Activated CD4-positive, alpha-beta T cell treated with anti-CD3 and anti-CD28 coated beads for 4 hours (primary cell): Measurements from ENCODE around the gene SPTLC3.

Source experiments
- DNase-seq, 2 donors: peaks; one replicate each; pipeline ENCODE4 v3.0.0-alpha.2; 2020

Gene SPTLC3

GRCh38 chr20:13102237-13102636, 93.5 kb downstream of the SPTLC3 start:
- DNase-seq: no peak

- no peak for DNase-seq
Observed at GRCh38 chr20:13102694-13103093, 93.9 kb downstream of the SPTLC3 start.

- no peak for DNase-seq
Observed at GRCh38 chr20:13105039-13105438, 96.3 kb downstream of the SPTLC3 start.

- no peak for DNase-seq
Observed at GRCh38 chr20:13105864-13106457, 97.2 kb downstream of the SPTLC3 start.

DNA sequence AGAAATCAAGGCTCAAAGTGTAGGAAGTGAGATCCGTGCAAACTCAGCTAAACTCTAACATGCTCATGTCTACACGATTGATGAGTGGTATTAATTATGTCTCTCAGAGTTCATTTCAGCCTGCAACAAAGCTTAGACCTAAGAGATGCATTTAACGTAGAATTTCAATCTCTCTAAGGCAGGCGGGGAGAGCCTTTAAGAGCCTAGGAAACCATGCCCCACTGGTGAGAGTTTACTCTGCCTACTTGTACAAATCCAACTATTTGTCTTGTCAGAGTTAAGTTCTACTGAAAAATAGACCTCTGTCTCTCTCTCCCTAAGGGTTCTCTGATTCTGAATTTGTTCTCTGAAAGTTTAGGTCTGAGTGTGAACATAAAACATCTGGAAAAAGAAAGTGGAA, 100.9 kb downstream of the SPTLC3 start:
- DNase-seq: no peak

DNA sequence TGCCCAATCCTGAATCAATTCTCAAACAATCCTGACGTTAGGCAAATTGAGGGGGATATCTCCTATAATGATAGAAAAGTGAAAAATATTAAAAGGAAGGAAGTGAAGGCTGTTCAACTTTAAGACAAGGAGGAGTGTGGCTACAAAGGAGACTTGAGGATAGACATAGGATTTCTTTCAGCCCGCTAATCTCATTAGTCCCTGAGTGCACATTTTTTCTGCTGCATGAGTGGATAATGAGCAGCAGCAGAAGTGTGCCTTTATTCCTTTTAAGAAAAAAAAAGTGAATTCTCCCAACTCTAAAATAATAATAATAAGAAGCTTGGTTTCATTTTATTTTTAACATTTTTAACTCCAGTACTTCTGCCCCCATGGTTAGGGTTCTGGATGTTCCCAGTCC, 102.0 kb downstream of the SPTLC3 start:
- DNase-seq: no peak

DNA sequence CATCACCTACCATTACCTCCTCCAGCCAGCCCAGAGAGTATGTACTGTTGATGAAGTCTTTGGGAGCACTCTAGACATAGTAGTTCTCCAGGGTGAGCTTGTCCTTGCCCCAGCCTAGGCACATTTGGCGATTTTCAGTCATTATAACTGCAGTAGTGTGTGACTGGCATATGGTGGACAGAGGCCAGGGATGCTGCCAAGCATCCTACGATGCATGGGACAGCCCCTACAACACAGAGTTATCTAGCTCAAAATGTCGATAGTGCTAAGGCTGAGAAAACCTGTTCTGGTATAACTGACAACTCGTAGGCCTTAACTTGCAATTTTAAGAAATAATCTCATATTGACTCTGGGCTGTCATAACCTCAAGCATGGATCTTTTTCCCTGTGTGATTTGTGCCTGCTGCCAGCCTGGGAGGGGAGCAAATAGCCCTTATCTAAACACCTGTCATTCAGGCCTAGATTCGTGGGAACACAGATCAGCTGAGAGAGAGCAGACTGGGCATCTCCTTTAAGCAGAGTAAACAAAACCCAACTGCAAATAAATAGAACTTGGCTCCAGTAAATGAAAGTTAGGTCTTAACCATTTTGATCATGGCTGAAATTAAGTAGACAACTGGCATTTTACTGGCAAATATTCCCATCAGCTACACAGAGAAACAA, 102.6 kb downstream of the SPTLC3 start:
- DNase-seq: no peak

DNA sequence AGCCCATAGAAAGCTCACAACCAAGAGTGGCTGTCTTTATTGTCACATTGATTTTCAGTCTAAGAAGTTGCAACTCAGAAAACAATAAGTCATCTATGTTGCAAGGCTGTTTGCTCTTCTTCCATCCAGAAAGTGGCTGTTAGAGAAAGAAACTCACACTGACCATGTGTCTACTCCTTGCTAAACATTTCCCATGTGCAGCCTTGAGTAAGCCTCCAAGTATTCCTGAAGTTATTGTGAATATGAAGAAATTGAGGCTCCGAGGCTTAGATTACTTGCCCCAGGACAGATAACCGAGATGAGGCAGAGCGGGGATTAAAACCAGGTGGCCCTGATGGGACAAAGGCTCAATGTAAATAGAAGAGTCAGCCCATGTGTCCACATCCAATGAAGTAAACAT, 105.0 kb downstream of the SPTLC3 start:
- no peak for DNase-seq

DNA sequence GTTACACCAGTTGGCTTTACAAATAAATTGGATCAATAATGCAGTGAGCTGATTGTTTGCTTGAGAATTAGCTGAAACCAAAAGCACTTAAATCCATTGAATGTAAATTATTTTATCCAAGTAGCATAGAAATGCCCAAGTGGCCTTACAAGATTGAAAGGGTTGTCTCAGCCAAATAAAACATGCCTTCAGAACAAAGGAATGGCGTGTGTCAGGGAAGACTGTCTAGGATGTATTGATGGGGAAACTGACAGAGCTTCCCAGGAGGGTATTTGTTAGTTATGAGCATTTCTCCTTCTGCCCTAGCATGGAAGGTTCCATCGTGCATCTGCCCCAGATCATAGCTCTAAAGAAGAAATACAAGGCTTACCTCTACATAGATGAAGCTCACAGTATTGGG, 108.4 kb downstream of the SPTLC3 start:
- DNase-seq: no peak

DNA sequence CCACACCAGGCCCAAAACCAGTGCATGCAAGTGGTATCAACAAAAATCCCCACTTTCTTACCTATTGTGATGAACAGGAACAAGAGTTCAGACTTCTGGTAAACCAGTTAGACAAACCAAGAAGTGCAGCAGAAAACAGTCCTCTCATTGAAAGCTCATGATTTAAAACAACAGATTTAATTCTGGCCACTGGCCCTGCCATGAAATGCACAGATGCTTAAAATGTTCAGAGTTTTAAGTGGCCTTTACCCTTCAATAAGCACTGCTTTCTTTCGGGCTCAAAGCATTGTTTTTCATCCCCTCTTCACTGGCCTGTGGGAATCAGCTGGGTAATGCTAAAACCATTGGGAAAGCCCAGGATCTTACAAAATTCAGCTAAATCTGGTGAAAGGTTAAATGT, 109.9 kb downstream of the SPTLC3 start:
- DNase-seq: no peak

GRCh38 chr20:13119583-13119982, 110.8 kb downstream of the SPTLC3 start:
- DNase-seq: peak; percentile 36 to 51

DNA sequence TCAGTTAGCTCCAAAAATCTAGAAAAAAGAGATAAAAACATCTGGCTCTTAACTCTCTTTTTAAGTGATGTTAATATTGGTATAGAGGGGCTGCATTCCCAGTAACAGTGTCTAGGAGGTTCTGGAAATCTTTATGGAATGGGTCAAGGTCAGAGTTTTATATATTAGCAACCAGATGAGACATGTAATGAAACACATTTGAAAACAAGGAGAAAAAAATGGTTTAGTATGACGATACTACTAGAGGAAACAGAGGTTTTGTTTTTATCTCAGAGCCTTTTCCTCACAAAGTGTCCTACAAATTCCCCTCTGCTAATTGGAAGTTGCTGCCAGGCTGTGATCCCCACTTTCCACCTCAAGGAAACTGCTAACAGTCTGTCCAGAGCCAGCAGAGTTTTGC, 111.7 kb downstream of the SPTLC3 start:
- DNase-seq: no peak

GRCh38 chr20:13121840-13122515, 113.2 kb downstream of the SPTLC3 start:
- no peak for DNase-seq

GRCh38 chr20:13125486-13125885, 116.7 kb downstream of the SPTLC3 start:
- DNase-seq: no peak

- DNase-seq: no peak
Observed at GRCh38 chr20:13128173-13128572, 119.4 kb downstream of the SPTLC3 start.

DNA sequence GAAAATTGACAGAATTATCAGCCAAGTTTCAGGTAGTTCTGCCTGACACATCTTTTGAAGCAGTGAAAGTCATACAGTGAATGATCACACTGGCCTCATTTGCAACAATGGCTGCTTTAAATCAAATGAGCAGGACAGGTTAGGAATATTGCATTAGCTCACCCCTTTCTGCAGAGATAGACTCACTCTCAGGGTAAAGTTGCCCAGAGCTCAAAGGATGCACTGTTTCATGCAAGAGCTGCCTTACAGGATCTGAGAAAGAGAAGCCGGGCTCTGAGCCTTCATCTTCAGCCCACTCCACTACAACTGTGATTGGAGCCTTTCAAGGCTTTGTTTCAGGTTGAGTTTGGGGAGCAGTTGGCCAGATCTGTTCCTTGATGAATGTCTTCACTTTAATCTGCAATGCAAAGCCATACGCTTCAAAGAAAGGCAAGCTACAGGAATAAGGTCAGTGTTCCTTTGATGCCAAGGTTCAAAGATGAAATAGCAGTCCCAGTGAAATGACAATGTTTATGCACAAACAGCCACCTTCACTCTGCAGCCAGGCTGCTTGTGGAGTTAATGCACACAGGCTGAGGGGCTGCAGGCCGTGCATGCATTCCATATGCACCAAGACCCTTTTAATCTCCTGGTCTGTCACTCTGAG, 121.4 kb downstream of the SPTLC3 start:
- no peak for DNase-seq

GRCh38 chr20:13130707-13131103, 121.9 kb downstream of the SPTLC3 start:
- DNase-seq: no peak

DNA sequence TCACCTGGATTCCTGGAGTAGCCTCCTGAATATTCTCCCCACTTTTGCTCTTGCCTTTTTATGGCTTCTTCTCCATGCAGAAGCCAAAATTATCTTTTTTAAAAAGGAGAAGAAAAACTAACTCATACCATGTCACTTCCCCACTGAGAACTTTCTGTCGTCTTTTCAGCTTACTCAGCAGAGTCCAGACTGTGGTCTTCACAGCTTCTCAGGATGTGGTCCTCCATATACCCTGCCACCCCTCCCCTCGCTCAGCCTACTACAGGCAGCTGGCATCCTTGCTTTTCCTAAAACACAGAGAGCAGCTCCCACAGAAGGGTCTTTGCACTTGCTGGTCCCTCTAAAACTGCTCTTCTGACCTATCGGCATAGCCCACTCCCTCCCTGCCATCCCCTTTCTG, 122.9 kb downstream of the SPTLC3 start:
- DNase-seq: no peak

- DNase-seq: no peak
Observed at GRCh38 chr20:13139459-13140150, 130.8 kb downstream of the SPTLC3 start.

GRCh38 chr20:13140201-13140600, 131.4 kb downstream of the SPTLC3 start:
- no peak for DNase-seq

- no peak for DNase-seq
Observed at GRCh38 chr20:13140775-13141174, 132.0 kb downstream of the SPTLC3 start.

DNA sequence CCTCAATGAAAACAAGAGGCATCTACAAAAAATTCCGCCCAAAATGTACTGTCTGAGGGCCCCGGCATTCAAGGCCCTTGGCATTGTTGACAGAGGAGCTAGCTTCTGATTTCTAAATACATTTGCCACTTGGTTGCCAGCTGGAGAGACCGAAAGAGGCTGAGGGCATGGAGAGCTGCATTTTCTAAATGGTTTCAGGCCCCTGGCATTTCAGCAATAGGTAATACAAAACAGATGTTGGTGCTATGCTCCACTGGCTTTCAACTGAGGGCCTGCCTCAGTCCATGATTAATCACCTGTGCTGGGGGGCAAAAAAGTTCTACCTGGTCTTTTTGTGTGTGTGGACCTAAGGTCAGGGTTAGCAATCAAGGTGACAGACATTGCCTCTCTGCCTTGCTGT, 132.8 kb downstream of the SPTLC3 start:
- DNase-seq: no peak

DNA sequence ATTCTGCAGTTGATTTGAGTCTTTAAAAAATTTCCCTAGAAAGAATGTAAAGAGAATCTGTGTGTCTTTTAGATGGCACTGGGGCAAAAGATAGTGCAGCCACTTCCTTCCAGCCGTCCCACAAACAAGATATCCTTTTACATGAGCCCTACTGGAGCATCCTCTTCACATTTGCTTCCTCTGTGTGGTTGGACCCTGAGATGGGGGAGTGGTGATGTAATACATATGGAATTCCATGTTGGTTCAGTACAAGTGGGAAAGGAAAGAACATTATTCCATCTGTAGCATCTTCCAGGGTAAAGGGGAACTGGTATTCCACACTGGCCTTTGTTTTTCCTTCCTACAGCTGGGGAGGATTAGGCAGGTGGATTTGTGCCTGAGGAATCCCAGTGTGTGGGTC, 133.4 kb downstream of the SPTLC3 start:
- DNase-seq: no peak
